HG02798 (cell line): ENCODE measurements around the gene ZNF320.
"Not testable (repeated sequence)": the region's sequence is repeated elsewhere in the genome, so short reads cannot be mapped to it uniquely, and the experiment has no call there.

ENCODE experiments used
- ATAC-seq: cut with Tn5 transposase; IDR thresholded peaks from one replicate; pipeline ENCODE4 v1.9.1; 2021; ENCODE audit warnings: mild to moderate bottlenecking; ENCODE audit not compliant: unreplicated experiment, poor library complexity

Gene ZNF320

GRCh38 chr19:52897138-52897935 is at the start of gene ZNF320:
TSS of gene ZNF320 (minus strand) at chr19:52897635. CDS start at chr19:52890255, 7,380 bp downstream.
- ATAC-seq: peak; percentile 99

DNA sequence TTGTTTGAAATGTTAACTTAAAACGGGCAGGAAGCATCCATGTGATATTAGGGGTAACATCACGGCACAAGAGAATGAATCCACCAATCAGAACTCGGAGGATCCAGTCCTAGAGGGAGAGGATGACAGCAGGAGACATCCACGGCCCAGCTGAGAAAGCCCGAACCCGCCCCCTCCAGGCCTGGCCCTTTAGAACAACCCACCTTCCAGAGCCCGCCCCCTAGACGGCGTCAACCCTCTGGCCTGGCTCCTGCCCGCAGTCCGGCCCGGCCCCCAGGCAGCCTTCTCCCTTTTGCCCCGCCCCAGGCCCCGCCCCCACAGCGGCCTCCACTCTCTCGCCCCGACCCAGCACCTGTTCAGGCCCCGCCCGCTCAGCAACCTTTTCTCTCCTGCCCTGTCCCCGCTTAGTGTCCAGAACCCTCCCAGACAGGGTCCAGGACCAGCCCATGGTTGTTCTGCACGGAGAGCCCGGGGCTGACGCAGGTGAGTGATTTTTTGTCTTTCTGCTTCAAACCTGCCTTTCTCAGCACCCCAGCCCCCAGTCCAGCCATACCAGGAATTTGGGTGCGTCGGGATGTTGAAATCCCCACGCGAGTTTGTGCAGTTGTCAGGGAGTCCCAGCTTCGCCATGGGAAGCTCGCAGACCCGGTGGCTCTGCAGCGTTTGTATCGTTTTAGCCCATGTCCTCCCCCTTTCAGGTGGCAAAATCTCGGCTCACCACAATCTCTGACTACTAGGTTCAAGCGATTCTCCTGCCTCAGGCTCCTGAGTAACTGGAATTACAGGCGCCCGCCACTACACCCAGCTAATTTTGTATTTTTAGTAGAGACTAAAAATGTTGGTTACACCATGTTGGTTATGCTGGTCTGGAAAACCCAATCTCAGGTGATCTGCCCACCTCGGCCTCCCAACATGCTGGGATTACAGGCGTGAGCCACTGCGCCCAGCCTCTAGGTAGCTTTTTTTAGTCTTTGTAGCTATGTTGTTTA is 49.2 kb upstream of the ZNF320 start:
- ATAC-seq: no peak

DNA sequence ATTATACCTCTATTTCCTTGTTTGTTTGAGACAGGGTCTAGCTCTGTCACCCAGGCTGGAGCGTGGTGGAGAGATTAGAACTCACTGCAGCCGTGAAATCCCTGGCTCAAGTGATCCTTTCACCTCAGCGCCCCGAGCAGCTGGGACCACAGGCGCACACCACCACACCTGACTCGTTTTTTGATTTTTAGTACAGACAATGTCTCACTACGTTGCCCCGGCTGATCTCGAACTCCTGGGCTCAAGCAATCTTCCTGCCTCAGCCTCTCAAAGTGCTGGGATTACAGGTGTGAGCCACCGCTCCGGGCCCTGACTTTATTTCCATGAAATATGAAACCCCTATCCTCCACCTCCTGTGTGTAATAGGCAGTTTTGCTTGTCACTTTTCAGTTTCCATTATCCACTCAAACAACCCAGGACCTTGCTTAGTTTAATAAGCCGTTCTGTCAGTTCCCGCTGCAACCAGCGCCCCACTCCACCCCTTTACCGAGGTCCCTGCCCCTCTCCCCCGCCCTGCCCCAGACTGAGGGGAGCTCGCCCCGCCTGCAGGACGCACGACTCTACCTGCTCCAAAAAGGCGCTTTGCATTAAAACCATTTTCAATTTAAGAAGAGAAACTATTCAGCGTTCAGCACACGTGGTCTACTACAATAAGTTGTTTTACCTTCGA is 48.4 kb upstream of the ZNF320 start:
- ATAC-seq: no peak

- not testable (repeated sequence) for ATAC-seq
Observed at GRCh38 chr19:52944703-52945493, 47.5 kb upstream of the ZNF320 start.

DNA sequence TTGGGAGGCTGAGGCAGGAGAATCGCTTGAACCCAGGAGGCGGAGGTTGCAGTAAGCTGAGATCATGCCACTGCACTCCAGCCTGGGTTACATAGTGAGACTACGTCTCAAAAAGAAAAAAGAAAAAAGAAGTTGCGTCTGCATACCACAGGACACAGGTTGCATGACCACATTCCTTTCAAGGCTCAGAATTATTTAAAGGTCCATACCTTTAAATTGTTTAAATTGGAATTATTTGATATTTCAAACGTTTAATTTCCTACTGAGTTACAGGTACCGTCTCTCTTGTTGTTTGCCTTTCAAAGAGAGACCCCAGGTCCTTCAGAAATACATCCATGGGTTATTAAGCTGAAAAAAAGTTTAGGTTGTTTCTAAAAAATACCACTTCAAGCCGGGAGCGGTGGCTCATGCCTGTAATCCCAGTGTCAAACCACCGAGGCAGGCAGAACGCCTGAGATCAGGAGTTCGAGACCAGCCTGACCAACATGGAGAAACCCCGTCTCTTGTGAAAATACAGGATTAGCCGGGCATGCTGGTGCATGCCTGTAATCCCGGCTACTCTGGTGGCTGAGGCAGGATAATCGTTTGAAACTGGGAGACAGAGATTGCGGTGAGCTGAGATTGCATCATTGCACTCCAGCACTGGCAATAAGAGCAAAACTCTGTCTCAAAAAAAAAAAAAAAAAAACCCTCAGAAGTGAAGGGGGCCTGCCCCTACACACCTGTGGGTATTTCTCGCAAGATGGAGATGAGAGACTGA is 46.6 kb upstream of the ZNF320 start:
- ATAC-seq: no peak

GRCh38 chr19:52943134-52943883 is 45.9 kb upstream of the ZNF320 start:
- no peak for ATAC-seq

DNA sequence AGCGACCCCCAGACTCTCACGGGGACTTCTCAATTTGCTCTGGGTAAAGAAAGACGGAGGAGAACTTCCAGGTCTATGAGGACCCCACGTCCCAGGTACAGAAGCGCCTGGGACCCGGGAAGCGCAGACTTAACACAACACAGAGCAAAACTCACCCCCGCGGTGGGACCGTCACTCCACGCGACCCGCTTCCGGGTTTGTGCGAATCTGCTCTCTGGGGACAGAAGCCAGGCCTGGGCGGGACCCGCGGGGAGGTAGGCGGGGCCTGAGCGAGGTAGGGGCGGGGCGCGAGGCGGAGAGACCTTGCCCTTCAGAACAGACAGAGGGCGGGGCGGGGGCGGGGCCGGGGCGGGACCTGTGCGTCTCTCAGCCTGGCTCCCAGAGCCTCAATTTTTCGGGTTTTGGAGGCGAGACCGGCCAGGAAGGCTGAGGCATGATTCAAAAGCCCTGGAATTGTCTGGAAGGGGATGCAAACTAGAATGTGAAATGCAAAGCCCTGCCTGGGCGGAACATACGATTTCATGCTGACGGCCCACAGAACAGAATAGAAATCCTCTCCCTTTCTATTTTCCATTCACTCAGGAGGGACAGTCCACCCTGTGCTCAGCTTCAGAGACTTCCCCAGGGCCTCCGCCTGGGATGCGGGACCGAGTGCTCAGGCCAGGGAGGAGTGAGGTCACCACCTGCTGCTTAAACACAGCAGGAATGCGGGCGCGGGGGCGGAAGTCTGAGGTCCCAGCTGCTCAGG is 45.1 kb upstream of the ZNF320 start:
- ATAC-seq: peak; percentile 99

- peak; percentile 20 for ATAC-seq
Observed at GRCh38 chr19:52941941-52942385, 44.5 kb upstream of the ZNF320 start.

DNA sequence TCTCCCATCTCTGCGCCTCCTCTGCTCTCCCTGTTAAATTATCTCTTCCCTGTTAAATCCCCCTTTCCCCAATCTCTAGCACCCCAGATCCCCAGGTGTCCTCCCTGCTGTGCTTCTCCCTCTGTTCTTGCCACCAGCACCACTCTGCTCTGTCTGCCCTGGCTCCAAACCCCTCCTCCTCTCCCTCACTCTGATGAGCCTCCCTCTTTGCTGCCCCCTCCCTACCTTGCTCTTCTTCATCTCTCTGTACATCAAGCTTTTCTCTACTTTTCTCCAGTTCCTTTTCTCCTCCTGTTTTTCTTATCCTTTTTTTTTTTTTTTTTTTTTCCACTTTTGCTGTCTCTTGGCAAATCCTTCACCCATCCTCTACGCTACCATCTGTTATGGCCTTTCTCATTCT is 44.1 kb upstream of the ZNF320 start:
- ATAC-seq: not testable (repeated sequence)

DNA sequence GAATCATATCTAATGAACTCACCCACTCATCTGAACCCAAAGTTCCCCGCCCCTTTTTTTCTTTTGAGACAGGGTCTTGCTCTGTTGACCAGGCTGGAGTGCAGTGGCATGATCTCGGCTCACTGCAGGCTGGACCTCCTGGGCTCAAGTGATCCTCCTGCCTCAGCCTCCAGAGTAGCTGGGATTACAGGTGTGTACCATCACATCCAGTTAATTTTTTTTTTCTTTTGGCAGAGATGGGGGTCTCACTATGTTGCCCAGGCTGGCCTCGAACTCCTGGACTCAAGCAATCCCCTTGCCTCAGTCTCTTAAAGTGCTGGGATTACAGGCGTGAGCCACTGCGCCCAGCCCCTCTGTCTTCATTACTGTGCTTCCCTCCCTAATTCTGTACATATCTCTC is 43.5 kb upstream of the ZNF320 start:
- ATAC-seq: not testable (repeated sequence)

DNA sequence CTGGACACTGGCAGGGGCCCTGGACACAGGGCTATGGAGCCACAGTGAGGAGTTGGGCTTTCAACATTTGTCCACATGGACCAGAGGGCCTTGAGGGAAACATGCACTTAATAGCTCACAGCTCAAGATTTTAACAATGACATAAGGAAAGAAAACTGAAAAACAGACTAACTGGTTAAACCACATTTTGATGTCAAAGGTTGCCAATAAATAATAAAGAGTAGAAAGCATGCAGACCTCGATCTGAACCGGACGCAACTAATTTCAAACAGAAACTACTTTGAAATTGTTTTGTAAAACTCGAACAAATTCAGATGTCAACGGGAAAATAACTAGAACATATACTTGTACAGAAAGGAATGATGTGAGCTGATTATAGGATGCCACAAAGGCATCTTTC is 41.3 kb upstream of the ZNF320 start:
- ATAC-seq: no peak

DNA sequence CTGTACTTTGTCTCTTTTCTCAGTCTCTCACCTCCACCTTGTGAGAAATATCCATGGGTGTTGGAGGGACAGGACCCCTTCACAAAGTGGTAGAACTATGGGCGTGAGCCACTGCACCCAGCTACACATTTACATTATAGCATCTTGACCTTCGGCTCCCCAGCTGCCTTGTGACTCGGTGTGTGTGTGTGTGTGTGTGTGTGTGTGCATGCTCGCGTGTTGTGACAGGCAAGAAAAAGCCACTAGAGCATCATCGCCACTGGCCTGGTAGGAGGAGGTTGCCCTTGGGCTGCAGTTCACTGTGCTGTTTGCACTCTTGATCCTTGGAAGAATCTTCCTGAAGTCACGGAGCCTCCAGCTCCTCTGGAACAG is 39.5 kb upstream of the ZNF320 start:
- ATAC-seq: no peak

- ATAC-seq: no peak
Observed at GRCh38 chr19:52936151-52936953, 38.9 kb upstream of the ZNF320 start.

DNA sequence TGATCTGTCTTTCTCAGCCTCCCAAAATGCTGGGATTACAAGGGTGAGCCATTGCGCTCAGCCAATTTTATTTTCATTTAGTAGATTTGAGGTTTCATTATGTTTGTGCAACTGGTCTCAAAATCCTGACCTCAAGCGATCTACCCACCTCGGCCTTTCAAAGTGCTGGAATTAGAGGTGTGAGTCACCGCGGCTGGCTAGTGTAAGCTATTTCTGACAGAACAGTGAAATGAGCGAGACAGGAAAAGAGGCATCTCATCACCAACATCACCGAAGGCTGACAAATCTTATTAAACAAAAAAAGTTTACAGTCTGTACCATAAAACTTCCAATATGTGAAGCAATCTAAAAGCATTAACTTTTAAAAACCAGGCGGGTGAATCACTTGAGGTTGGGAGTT is 38.0 kb upstream of the ZNF320 start:
- ATAC-seq: no peak

- ATAC-seq: not testable (repeated sequence)
Observed at GRCh38 chr19:52924641-52925040, 27.2 kb upstream of the ZNF320 start.

- peak; percentile 16 for ATAC-seq
Observed at GRCh38 chr19:52923778-52924593, 26.6 kb upstream of the ZNF320 start.
